Endothelial cell of umbilical vein (primary cell): ENCODE data around the gene WHRN. TPM values are rescaled to one million over a fixed set of nuclear protein-coding genes. Genes with fewer than 3 reads are reported as not detected.

Experiments used
- BruUV-seq: library from RNA; stranded (reverse); fragments of 400-500 nt; replicated peaks from 2 replicates; lab custom pipeline; 2021; lab: Mats Ljungman, UMichigan
- CTCF ChIA-PET: fragments of 300-600, 350-600 bp; sonication (Branson Sonifier 250); formaldehyde crosslinking; loops from one replicate; lab custom pipeline; 2021; ENCODE audit warnings: antibody characterized with exemption, inconsistent platforms; lab: Charles Lee
- POLR2A ChIA-PET: fragments of 300-600, 350-600 bp; sonication (Branson Sonifier 250); formaldehyde crosslinking; loops from one replicate; lab custom pipeline; 2021; ENCODE audit warnings: antibody characterized with exemption, inconsistent platforms; lab: Charles Lee
- DNase-seq: peaks from one replicate; pipeline ENCODE4 v3.0.0-alpha.2; 2011; ENCODE audit warnings: low read depth, low spot score
- FAIRE-seq: peaks from 2 replicates; lab custom pipeline; 2011; peaks lifted over from hg19 to GRCh38; lab: Jason Lieb, UNC
- H2AFZ ChIP-seq: 2 replicates; pipeline ENCODE4 v1.6.0; 2012; ENCODE audit warnings: low read depth, low read length, control low read depth, inconsistent platforms
- H3K27ac ChIP-seq: 2 replicates; pipeline ENCODE4 v1.5.1; 2011; ENCODE audit warnings: low read depth, mild to moderate bottlenecking, control low read depth, low read length, moderate library complexity; ENCODE audit not compliant: insufficient read depth
- H3K27me3 ChIP-seq, 2 experiments: 2 replicates each; pipeline versions ENCODE4 v1.6.0 to v1.6.1; 2011; ENCODE audit warnings: low read length in 2 of 2, mixed read lengths in 1 of 2; ENCODE audit not compliant: control insufficient read depth in 2 of 2, insufficient read depth in 2 of 2
- H3K36me3 ChIP-seq, 2 experiments: 2 replicates in 1 of 2; 3 replicates in 1 of 2; pipeline ENCODE4 v1.5.1; 2011; ENCODE audit warnings: low read length in 2 of 2, mild to moderate bottlenecking in 1 of 2, moderate library complexity in 1 of 2; ENCODE audit not compliant: control insufficient read depth in 2 of 2, insufficient read depth in 2 of 2; ENCODE audit errors: extremely low read depth in 1 of 2
- H3K4me1 ChIP-seq: 3 replicates; pipeline ENCODE4 v1.5.1; 2011; ENCODE audit warnings: mild to moderate bottlenecking, low read length; ENCODE audit not compliant: control insufficient read depth, insufficient read depth; ENCODE audit errors: extremely low read depth
- H3K4me2 ChIP-seq: 2 replicates; pipeline ENCODE4 v1.6.1; 2011; ENCODE audit warnings: low read length, control low read depth, mixed read lengths; ENCODE audit not compliant: insufficient read depth
- H3K4me3 ChIP-seq, 3 experiments: fragments of 200-600 bp in 1 of 3; sonication (generic), shearing (Covaris generic) in 1 of 3; replicated peaks in 1 of 3; 2 replicates each; pipeline ENCODE4 v1.5.1; 2011 to 2016; ENCODE audit warnings: control low read depth in 3 of 3, low read length in 3 of 3, mild to moderate bottlenecking in 2 of 3, inconsistent platforms in 1 of 3, low read depth in 1 of 3, moderate library complexity in 1 of 3; ENCODE audit not compliant: insufficient read depth in 1 of 3
- H3K79me2 ChIP-seq: 2 replicates; pipeline ENCODE4 v1.6.0; 2012; ENCODE audit warnings: low read length, inconsistent platforms; ENCODE audit not compliant: control insufficient read depth, insufficient read depth
- H3K9ac ChIP-seq: replicated peaks from 2 replicates; pipeline ENCODE3; 2011; ENCODE audit warnings: low read length, control low read depth; ENCODE audit not compliant: insufficient read depth; ENCODE audit errors: extremely low read depth
- H3K9me1 ChIP-seq: replicated peaks from 3 replicates; pipeline ENCODE4 v1.6.0; 2011; ENCODE audit warnings: mild to moderate bottlenecking, low read length; ENCODE audit not compliant: control insufficient read depth, insufficient read depth; ENCODE audit errors: extremely low read depth
- H3K9me3 ChIP-seq: replicated peaks from 2 replicates; pipeline ENCODE4 v1.5.1; 2012; ENCODE audit warnings: low read length, inconsistent platforms; ENCODE audit not compliant: control insufficient read depth, insufficient read depth
- H4K20me1 ChIP-seq: replicated peaks from 2 replicates; pipeline ENCODE3; 2011; ENCODE audit warnings: mild to moderate bottlenecking, low read length; ENCODE audit not compliant: control insufficient read depth, insufficient read depth; ENCODE audit errors: extremely low read depth
- CTCF ChIP-seq, 2 donors: IDR thresholded peaks; 1 replicate in 1 of 2; 2 replicates in 1 of 2; pipeline ENCODE4 v1.5.1; 2011; ENCODE audit warnings: low read length in 2 of 2, mild to moderate bottlenecking in 2 of 2, moderate library complexity in 2 of 2, control low read depth in 1 of 2, inconsistent platforms in 1 of 2, low read depth in 1 of 2; ENCODE audit not compliant: insufficient read depth in 1 of 2; ENCODE audit errors: extremely low read depth in 1 of 2
- EZH2 ChIP-seq: IDR thresholded peaks from 2 replicates; pipeline ENCODE4 v1.6.1; 2012; ENCODE audit warnings: borderline replicate concordance, low read depth, mild to moderate bottlenecking, moderate library complexity, low read length, inconsistent platforms; ENCODE audit not compliant: severe bottlenecking
- FOS ChIP-seq: IDR thresholded peaks from 2 replicates; pipeline ENCODE4 v1.6.1; 2011; ENCODE audit warnings: mild to moderate bottlenecking, low read length, moderate library complexity, borderline replicate concordance; ENCODE audit not compliant: insufficient read depth
- GATA2 ChIP-seq: IDR thresholded peaks from 2 replicates; pipeline ENCODE4 v1.7.0; 2011; ENCODE audit warnings: low read depth, mild to moderate bottlenecking, moderate library complexity, mixed read lengths, low read length; ENCODE audit not compliant: insufficient read length, insufficient read depth
- JUN ChIP-seq: IDR thresholded peaks from 2 replicates; pipeline ENCODE4 v1.6.1; 2011; ENCODE audit warnings: borderline replicate concordance, low read depth; ENCODE audit not compliant: insufficient read length, insufficient read depth
- MAX ChIP-seq: IDR thresholded peaks from 2 replicates; pipeline ENCODE4 v1.6.1; 2011; ENCODE audit not compliant: insufficient read depth, insufficient read length
- MYC ChIP-seq: IDR thresholded peaks from one replicate; pipeline ENCODE4 v1.6.1; 2011; ENCODE audit warnings: mild to moderate bottlenecking, low read depth, low read length
- POLR2A ChIP-seq: IDR thresholded peaks from 2 replicates; pipeline ENCODE4 v1.6.1; 2012; ENCODE audit warnings: low read depth, mild to moderate bottlenecking, control low read depth, low read length
- POLR2AphosphoS5 ChIP-seq: IDR thresholded peaks from 2 replicates; pipeline ENCODE4 v1.6.1; 2012; ENCODE audit warnings: low read depth, mild to moderate bottlenecking, control low read depth, low read length, moderate library complexity; ENCODE audit not compliant: insufficient read depth
- dilution Hi-C: fragments of 300-500 bp; cut with MboI; formaldehyde crosslinking; loops from one replicate; pipeline ENCODE4 v1.15.0; 2019; ENCODE audit warnings: low sequenced_read_pairs; ENCODE audit not compliant: extremely low pct_ligation_motif_present
- intact Hi-C: fragments of 100-400 bp; cut with micrococcal nuclease; formaldehyde crosslinking; loops from one replicate; pipeline ENCODE4 v1.10.0; 2022
- polyA plus RNA-seq, 4 experiments: library from polyadenylated mRNA; depleted of rRNA in 3 of 4; stranded (reverse) in 3 of 4; unstranded in 1 of 4; fragments of >200 nt; gene quantifications; 2 replicates each; pipeline versions ENCODE4 v1.2.1 to v1.2.3, GENCODE V29; 2011 to 2012; ENCODE audit warnings: missing spikeins in 1 of 4
- total RNA-seq: library from RNA; stranded (reverse); gene quantifications from 2 replicates; pipeline ENCODE4 v1.2.3, GENCODE V29; 2021

WHRN gene
- total and polyA plus RNA-seq, 2 donors (not counting 3 experiments of a cell fraction or from before 2014, with no cell fraction given) = 0.35 to 0.69 TPM

DNA sequence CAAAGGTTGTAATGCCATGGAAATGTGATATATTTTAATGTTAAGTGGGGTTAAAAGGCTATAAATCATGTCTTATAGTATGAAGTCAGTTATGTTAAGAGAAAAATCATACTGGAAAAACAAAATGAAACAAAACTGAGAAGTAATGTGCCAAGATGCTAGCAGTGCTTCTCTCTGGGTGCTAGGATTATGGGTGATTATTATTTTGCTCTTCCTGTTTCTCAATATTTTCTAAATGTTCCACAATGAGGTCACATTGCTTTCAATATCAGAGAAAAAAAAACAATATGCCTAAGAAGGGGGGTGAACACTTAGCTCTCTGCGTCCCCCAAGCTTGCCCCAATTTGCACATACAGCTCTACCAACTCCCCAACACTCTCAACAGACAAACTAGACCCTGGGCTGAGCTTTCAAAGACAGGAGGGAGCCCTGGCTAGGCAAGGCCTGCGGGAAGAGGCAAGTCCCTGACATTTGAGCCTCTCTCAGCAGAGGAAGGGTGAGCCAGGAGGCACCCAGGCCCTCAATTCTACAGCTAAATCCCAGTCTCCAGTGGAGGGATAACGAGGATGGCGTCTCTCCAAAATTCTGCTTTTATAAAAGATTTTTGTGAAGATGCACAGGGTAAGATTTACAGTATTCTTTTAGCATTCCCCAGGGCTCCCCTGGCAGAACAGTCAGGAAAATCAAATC lies 24.4 kb downstream of the WHRN start:
- POLR2A ChIA-PET = no interaction called here
- H3K79me2 ChIP-seq = no peaks in the 10 kb centered on the region
- intact Hi-C loops (no loop called here), dilution Hi-C loops (no loop called here)
- H3K27me3 ChIP-seq = peaks cover 0 to 4% of the 10 kb centered on the region in 2 experiments
- H3K4me3 ChIP-seq = no peak overlapping the region
- no peak overlapping the region for H3K4me2 ChIP-seq
- no peak overlapping the region for H3K9ac ChIP-seq
- no peak for TF ChIP-seq FOS
- no peak for TF ChIP-seq EZH2
- no peak for TF ChIP-seq GATA2
- TF ChIP-seq POLR2A = no peak
- TF ChIP-seq JUN = no peak
- no peak for TF ChIP-seq POLR2AphosphoS5
- TF ChIP-seq CTCF (IDR thresholded peaks at IDR 0.05; ENCODE audit: extremely low read depth in 1 of 2, insufficient read depth in 1 of 2, low read depth in 1 of 2, low read length in 2 of 2) = no peak
- no peak for TF ChIP-seq MYC
- no peak for TF ChIP-seq MAX
- no peaks in the 10 kb centered on the region for H3K36me3 ChIP-seq
- H4K20me1 ChIP-seq = no peaks in the 10 kb centered on the region
- CTCF ChIA-PET = interaction anchor here (0.9 kb wide), 1 partner anchor 173 kb away, joined by 3 read pairs; no protein-coding TSS in a partner anchor
- H3K9me3 ChIP-seq = no peaks in the 10 kb centered on the region
- FAIRE-seq = no peak
- no peak overlapping the region for H2AFZ ChIP-seq
- no peaks in the 10 kb centered on the region for H3K4me1 ChIP-seq
- no peak for DNase-seq
- no peaks in the 10 kb centered on the region for H3K9me1 ChIP-seq
- no TSS peak for BruUV-seq
- H3K27ac ChIP-seq = no peak overlapping the region
